Kidney (tissue), 14 donors: ENCODE measurements around the gene BTBD1. TPM values are rescaled to one million over a fixed set of nuclear protein-coding genes. Genes with fewer than 3 reads are reported as not detected.
"Not testable (repeated sequence)": the region's sequence is repeated elsewhere in the genome, so short reads cannot be mapped to it uniquely, and the experiment has no call there.

Experiments used
- DNase-seq, 5 donors: peaks; one replicate each; pipeline ENCODE4 v3.0.0-alpha.2; 2013 to 2020
- FAIRE-seq: peaks from 2 replicates; lab custom pipeline; 2012; peaks lifted over from hg19 to GRCh38; lab: Jason Lieb, UNC
- H3K27ac ChIP-seq, 2 donors: one replicate each; pipeline ENCODE4 v1.7.0; 2013; ENCODE audit warnings: low read depth in 2 of 2, low read length in 2 of 2, inconsistent platforms in 1 of 2
- H3K27me3 ChIP-seq: one replicate; pipeline ENCODE4 v1.7.1; 2013; ENCODE audit warnings: low read length, inconsistent platforms; ENCODE audit not compliant: control insufficient read depth, insufficient read depth
- H3K36me3 ChIP-seq, 3 donors: one replicate each; pipeline versions ENCODE4 v1.7.0 to v1.7.1; 2013; ENCODE audit warnings: low read length in 3 of 3, control low read depth in 1 of 3, inconsistent platforms in 1 of 3; ENCODE audit not compliant: insufficient read depth in 3 of 3, control insufficient read depth in 2 of 3
- H3K4me1 ChIP-seq, 3 donors: one replicate each; pipeline versions ENCODE4 v1.7.0 to v1.7.1; 2013; ENCODE audit warnings: low read length in 3 of 3, inconsistent platforms in 1 of 3, low read depth in 1 of 3; ENCODE audit not compliant: control insufficient read depth in 2 of 3, insufficient read depth in 2 of 3
- H3K4me3 ChIP-seq, 3 donors: one replicate each; pipeline versions ENCODE4 v1.7.0 to v1.8.1; 2013; ENCODE audit warnings: low read length in 3 of 3, control low read depth in 1 of 3, inconsistent platforms in 1 of 3
- H3K9ac ChIP-seq, 3 donors: one replicate each; pipeline versions ENCODE4 v1.7.0 to v1.7.1; 2013; ENCODE audit warnings: low read length in 3 of 3, control low read depth in 1 of 3, inconsistent platforms in 1 of 3
- H3K9me3 ChIP-seq, 3 donors: one replicate each; pipeline versions ENCODE4 v1.7.0 to v1.7.1; 2013; ENCODE audit warnings: low read length in 3 of 3, control low read depth in 1 of 3, inconsistent platforms in 1 of 3; ENCODE audit not compliant: control insufficient read depth in 2 of 3, insufficient read depth in 1 of 3
- CTCF ChIP-seq: IDR thresholded peaks from 3 replicates; pipeline ENCODE4 v1.5.1; 2012; ENCODE audit warnings: mild to moderate bottlenecking, moderate library complexity, borderline replicate concordance; ENCODE audit not compliant: insufficient read depth; ENCODE audit errors: extremely low read depth
- intact Hi-C: fragments of 100-400 bp; cut with DNase I; formaldehyde crosslinking; loops from one replicate; pipeline ENCODE4 v1.11.1; 2022
- polyA plus RNA-seq: library from polyadenylated mRNA; stranded (reverse); fragments of 350-450 nt; fragmentation: Illumina TruSeq; extraction: RNeasy Lipid Tissue Mini Kit (QIAGEN cat#74804); gene quantifications from one replicate; pipeline ENCODE4 v1.2.3, GENCODE V29; 2014; ENCODE audit warnings: low read depth, low replicate concordance; ENCODE audit not compliant: insufficient read depth
- total RNA-seq: library from RNA; stranded (reverse); fragmentation: NEBNext Ultra II Directional; extraction: Animal tissue kit (Norgen Biotek cat#: 25700); gene quantifications from one replicate; pipeline ENCODE4 v1.2.1, GENCODE V29; 2021
- donor health status: control.
- donor health status: control.
- donor health status: control.
- donor health status: control.
- donor health status: control.
- donor health status: DM: yes; HTN: yes; CAD: no.
- donor health status: Normal renal cell carcinoma (clear cell type).

BTBD1 gene
- total and polyA plus RNA-seq, 2 donors from 2014 or later = 29.1 to 52.0 TPM

- Histone ChIP-seq H3K9me3 (no peaks in the 10 kb centered on the region), H3K36me3 (peaks cover 4 to 19% (median 10%) of the 10 kb centered on the region in 3 donors), H3K27me3 (no peaks in the 10 kb centered on the region), H3K9ac (peak within 1 kb of the TSS; percentile 79 to 96 (median 79)), H3K27ac (peak within 1 kb of the TSS; percentile 74 to 76), H3K4me1 (peaks cover 5 to 19% (median 16%) of the 10 kb centered on the region in 3 donors), H3K4me3 (peak within 1 kb of the TSS; percentile 91 to 100 (median 99))
- intact Hi-C loops = no loop called here
- TF ChIP-seq CTCF = peak; percentile 67
- FAIRE-seq = no peak
- DNase-seq = peak; percentile 90 to 97 (median 96)
These were observed 55.6 kb downstream of the BTBD1 start, which contains the start of gene C15orf40 for GRCh38 chr15:83011271-83012075. C15orf40 (minus strand) TSS chr15:83011639; CDS start chr15:83011607, 32 bp downstream.

- Histone ChIP-seq H3K27me3 (no peaks in the 10 kb centered on the region), H3K9ac (peak overlapping the region; percentile 79 to 96 (median 79)), H3K9me3 (no peaks in the 10 kb centered on the region), H3K27ac (peak overlapping the region; percentile 74 to 76), H3K4me3 (peak overlapping the region; percentile 91 to 100 (median 99)), H3K36me3 (peaks cover 4 to 21% (median 10%) of the 10 kb centered on the region in 3 donors), H3K4me1 (peaks cover 5 to 19% (median 16%) of the 10 kb centered on the region in 3 donors)
- intact Hi-C loops = no loop called here
- DNase-seq (peak; percentile 71 to 90 (median 86)), FAIRE-seq (no peak)
- peak; percentile 64 for TF ChIP-seq CTCF
These were observed 56.3 kb downstream of the BTBD1 start for GRCh38 chr15:83010709-83011270.

- H3K27ac ChIP-seq, H3K27me3 ChIP-seq, H3K4me1 ChIP-seq, H3K4me3 ChIP-seq, H3K9me3 ChIP-seq, intact Hi-C loops, DNase-seq, FAIRE-seq, H3K36me3 ChIP-seq: not testable (repeated sequence)
- H3K9ac ChIP-seq = peak overlapping the region in 1 of 3 donors; percentile 47
These were observed 66.4 kb downstream of the BTBD1 start for GRCh38 chr15:83000672-83001031.
